ENCODE data around the gene ZNF865. TPM values are rescaled to one million over a fixed set of nuclear protein-coding genes. Genes with fewer than 3 reads are reported as not detected.

The ZNF865 gene
- total RNA-seq, 1 donor from 2014 or later = 8.8 TPM

DNA sequence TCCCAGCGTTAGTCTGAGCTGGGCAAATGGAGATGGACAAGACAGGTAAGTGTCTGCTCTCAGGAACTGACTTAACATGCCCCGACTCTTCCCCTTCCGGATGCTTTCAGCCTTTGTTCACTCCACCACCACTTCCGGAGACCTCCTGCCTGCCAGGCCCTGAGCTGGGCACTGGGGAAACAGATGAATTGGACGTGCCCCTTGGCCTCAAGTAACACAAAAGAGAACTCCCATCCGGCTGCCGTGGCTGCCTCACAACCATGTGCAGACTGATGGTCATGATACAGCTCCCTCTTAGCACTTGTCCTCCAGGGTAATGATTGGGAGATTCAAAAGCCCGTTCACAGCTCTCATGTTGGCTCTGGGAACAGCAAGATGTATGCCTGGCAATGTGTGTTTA lies 12.0 kb downstream of the ZNF865 start:
- DNase-seq (ENCODE audit: extremely low spot score in 2 of 2) = no peak
- H3K4me1 ChIP-seq = no peaks in the 10 kb centered on the region
- H3K4me3 ChIP-seq = no peak overlapping the region
- intact Hi-C loops (cut with DNase I) = no loop called here
- no peaks in the 10 kb centered on the region for H3K9me3 ChIP-seq
- no peaks in the 10 kb centered on the region for H3K27me3 ChIP-seq
- TF ChIP-seq, protein P1, sequence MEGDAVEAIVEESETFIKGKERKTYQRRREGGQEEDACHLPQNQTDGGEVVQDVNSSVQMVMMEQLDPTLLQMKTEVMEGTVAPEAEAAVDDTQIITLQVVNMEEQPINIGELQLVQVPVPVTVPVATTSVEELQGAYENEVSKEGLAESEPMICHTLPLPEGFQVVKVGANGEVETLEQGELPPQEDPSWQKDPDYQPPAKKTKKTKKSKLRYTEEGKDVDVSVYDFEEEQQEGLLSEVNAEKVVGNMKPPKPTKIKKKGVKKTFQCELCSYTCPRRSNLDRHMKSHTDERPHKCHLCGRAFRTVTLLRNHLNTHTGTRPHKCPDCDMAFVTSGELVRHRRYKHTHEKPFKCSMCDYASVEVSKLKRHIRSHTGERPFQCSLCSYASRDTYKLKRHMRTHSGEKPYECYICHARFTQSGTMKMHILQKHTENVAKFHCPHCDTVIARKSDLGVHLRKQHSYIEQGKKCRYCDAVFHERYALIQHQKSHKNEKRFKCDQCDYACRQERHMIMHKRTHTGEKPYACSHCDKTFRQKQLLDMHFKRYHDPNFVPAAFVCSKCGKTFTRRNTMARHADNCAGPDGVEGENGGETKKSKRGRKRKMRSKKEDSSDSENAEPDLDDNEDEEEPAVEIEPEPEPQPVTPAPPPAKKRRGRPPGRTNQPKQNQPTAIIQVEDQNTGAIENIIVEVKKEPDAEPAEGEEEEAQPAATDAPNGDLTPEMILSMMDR (IDR thresholded peaks at IDR 0.05) = no peak
- no peak overlapping the region for H3K27ac ChIP-seq
- H3K36me3 ChIP-seq = peaks cover 0 to 24% of the 10 kb centered on the region in 2 donors

DNA sequence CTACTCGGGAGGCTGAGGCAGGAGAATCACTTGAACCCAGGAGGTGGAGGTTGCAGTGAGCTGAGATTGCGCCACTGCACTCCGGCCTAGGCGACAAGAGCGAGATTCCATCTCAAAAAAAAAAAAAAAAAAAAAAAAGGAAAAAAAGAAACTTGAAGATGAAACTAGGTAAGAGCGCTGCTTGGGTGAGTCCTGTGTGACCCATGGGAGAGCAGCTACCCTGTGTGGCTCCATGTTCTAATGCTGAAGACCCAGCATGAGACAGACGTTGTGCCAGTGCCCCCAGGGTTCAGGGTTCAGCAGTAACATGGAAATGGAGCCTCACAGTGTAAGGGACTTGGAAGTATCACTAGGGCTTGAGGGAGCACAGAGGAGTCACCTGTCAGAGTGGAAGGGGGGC lies 13.0 kb downstream of the ZNF865 start:
- TF ChIP-seq POLR2AphosphoS5 (IDR thresholded peaks at IDR 0.05; ENCODE audit: insufficient read depth in 1 of 2, low read depth in 1 of 2) (no peak), POLR2A (IDR thresholded peaks at IDR 0.05) (no peak)
- TF ChIP-seq, protein P1 (IDR thresholded peaks at IDR 0.05) = no peak
- no peak for DNase-seq (ENCODE audit: extremely low spot score in 2 of 2)
- intact Hi-C loops (cut with DNase I) = no loop called here
- H3K4me1 ChIP-seq = peaks cover under 1% of the 10 kb centered on the region
- H3K9me3 ChIP-seq = no peaks in the 10 kb centered on the region
- H3K4me3 ChIP-seq = no peak overlapping the region
- peaks cover 0 to 24% of the 10 kb centered on the region in 2 donors for H3K36me3 ChIP-seq
- no peak overlapping the region for H3K27ac ChIP-seq
- H3K27me3 ChIP-seq = no peaks in the 10 kb centered on the region

DNA sequence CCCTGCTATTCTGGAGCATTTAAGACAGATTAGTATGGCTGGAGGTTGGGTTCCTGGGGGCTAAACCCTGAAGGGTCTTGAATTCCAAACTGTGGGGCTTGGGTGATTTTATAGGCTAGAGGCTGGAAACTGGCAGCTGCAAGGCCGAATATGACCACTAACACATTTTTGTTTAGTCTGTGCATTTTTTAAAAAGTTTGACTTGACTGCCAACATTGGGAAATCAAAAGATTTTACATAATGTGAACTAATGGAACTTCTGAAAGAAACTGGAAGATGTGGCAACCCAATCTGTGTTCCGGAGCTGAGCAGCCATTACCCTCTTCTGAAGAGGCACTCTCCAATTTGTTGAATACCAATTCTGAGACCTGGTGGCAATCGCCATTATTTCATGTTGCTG lies 13.8 kb downstream of the ZNF865 start:
- peaks cover 7% of the 10 kb centered on the region for H3K4me1 ChIP-seq
- DNase-seq (ENCODE audit: extremely low spot score in 2 of 2) = no peak
- no peak overlapping the region for H3K27ac ChIP-seq
- no peaks in the 10 kb centered on the region for H3K27me3 ChIP-seq
- TF ChIP-seq, protein P1 (IDR thresholded peaks at IDR 0.05) = no peak
- TF ChIP-seq POLR2A (IDR thresholded peaks at IDR 0.05) (no peak), POLR2AphosphoS5 (IDR thresholded peaks at IDR 0.05; ENCODE audit: insufficient read depth in 1 of 2, low read depth in 1 of 2) (no peak)
- H3K36me3 ChIP-seq = peaks cover 0 to 24% of the 10 kb centered on the region in 2 donors
- H3K4me3 ChIP-seq = no peak overlapping the region
- H3K9me3 ChIP-seq = no peaks in the 10 kb centered on the region
- intact Hi-C loops (cut with DNase I) = no loop called here

DNA sequence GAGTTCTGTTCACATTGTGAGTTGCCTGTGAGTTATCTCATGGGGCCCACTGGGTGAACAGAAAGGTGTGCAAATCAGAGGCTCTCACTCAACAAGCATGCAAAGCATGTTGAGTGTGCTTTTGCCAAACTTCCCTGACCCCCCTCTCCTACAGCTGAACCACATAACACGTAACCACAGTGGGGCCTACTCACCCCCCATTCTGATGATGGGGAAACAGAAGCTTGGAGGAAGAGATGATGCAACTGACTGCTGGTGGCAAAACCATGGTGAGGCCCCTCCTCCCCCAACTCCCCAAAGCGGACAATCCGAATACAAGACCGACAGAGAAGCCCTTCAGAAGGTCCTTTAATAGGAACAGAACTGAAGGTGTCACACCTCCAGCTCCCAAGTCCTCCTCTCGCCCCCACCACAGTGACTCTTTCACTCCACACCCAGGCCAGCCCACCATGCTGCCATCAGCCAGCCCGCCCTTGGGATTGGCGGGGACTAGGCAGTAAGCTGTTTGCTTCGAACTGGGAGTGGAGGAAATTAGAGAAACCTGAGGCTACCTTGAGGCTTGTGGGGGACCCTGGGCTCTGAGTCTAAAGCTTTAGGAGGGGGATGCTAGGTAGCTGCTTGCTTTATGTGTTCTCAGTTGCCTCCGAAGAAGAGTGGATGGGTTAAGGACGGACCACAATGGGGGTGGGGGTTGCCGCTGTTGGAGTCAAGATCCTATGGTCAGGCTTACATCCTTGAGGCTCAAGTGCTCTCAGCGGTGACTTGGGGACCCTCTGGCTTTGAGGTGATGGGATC lies 15.2 kb downstream of the ZNF865 start:
- Histone ChIP-seq H3K4me1 (peaks cover 14% of the 10 kb centered on the region), H3K27me3 (no peaks in the 10 kb centered on the region), H3K27ac (no peak overlapping the region), H3K4me3 (no peak overlapping the region), H3K9me3 (no peaks in the 10 kb centered on the region), H3K36me3 (peaks cover 0 to 19% of the 10 kb centered on the region in 2 donors)
- DNase-seq (ENCODE audit: extremely low spot score in 2 of 2) = no peak
- no peak for TF ChIP-seq POLR2AphosphoS5 (IDR thresholded peaks at IDR 0.05; ENCODE audit: insufficient read depth in 1 of 2, low read depth in 1 of 2)
- TF ChIP-seq, protein P1 (IDR thresholded peaks at IDR 0.05) = no peak
- TF ChIP-seq POLR2A (IDR thresholded peaks at IDR 0.05) = no peak
- intact Hi-C loops (cut with DNase I) = no loop called here

DNA sequence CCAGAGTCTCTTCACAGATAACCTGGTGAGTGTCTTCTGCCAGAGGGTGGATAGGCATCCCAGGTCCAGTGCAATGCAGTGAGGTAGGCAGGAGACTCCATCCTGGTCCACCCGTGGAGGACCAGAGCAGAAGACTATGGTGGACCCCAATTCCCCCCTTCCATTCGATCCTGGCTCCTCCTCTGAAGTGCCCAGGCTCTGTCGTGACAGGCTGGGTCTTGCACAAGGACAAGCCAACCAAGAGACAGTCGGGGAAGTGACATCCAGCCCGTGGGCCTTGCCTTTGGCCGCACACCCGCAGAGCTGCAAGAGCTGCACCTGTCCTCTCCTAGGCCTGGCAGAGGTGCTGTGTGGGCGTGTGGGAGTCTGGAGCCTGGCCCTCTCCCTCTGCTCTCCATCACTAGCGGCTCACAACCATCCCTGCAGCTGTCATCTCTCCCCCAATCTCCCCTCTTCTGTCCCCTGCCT lies 15.8 kb downstream of the ZNF865 start:
- intact Hi-C loops (cut with DNase I) = no loop called here
- Histone ChIP-seq H3K27me3 (no peaks in the 10 kb centered on the region), H3K27ac (no peak overlapping the region), H3K9me3 (no peaks in the 10 kb centered on the region), H3K36me3 (peaks cover 0 to 13% of the 10 kb centered on the region in 2 donors), H3K4me3 (no peak overlapping the region), H3K4me1 (peaks cover 14% of the 10 kb centered on the region)
- DNase-seq (ENCODE audit: extremely low spot score in 2 of 2) = no peak
- TF ChIP-seq POLR2A (IDR thresholded peaks at IDR 0.05) = no peak

All from vagina (tissue), 2 donors.